ENCODE results near the gene ITPKA. TPM values are rescaled to one million over a fixed set of nuclear protein-coding genes. Genes with fewer than 3 reads are reported as not detected.

Gene ITPKA
- total RNA-seq, 1 donor from 2014 or later, result 2.1 TPM

- intact Hi-C loops (cut with micrococcal nuclease), result no loop called here
Observed at GRCh38 chr15:41505776-41506175, 12.1 kb downstream of the ITPKA start.

GRCh38 chr15:41506796-41507341 is 13.2 kb downstream of the ITPKA start:
- intact Hi-C loops (cut with micrococcal nuclease), result loop anchor here (1.0 kb wide), 1 partner anchor 41 kb away; no protein-coding TSS in a partner anchor

- intact Hi-C loops (cut with micrococcal nuclease), result loop anchor here (1.0 kb wide), 1 partner anchor 42 kb away; no protein-coding TSS in a partner anchor
Observed at GRCh38 chr15:41507820-41508290, 14.2 kb downstream of the ITPKA start.

- intact Hi-C loops (cut with micrococcal nuclease), result no loop called here
Observed at GRCh38 chr15:41510728-41511127, 17.1 kb downstream of the ITPKA start.

- intact Hi-C loops (cut with micrococcal nuclease), result no loop called here
Observed at GRCh38 chr15:41511331-41511898, 17.7 kb downstream of the ITPKA start.

- intact Hi-C loops (cut with micrococcal nuclease), result loop anchor here (1.0 to 2.0 kb wide), 2 partner anchors 10 to 19 kb away; partner anchors contain the start of gene ITPKA
Observed at GRCh38 chr15:41511899-41512369, 18.3 kb downstream of the ITPKA start.

GRCh38 chr15:41512512-41512939 is 18.9 kb downstream of the ITPKA start:
- intact Hi-C loops (cut with micrococcal nuclease), result loop anchor here (1.0 to 2.0 kb wide), 2 partner anchors 10 to 20 kb away; partner anchors contain the start of gene ITPKA

GRCh38 chr15:41512940-41513505 is 19.3 kb downstream of the ITPKA start:
- intact Hi-C loops (cut with micrococcal nuclease), result loop anchor here (1.0 to 2.0 kb wide), 2 partner anchors 11 to 20 kb away; partner anchors contain the start of gene ITPKA

GRCh38 chr15:41513506-41514227 is 20.0 kb downstream of the ITPKA start, which contains the start of gene LTK:
Gene LTK (minus strand): TSS chr15:41513827. CDS start chr15:41513709, 118 bp downstream.
- intact Hi-C loops (cut with micrococcal nuclease), result loop anchor here (2.0 kb wide), 1 partner anchor 21 kb away; the partner anchor contains the start of gene ITPKA

- intact Hi-C loops (cut with micrococcal nuclease), result no loop called here
Observed at GRCh38 chr15:41517895-41518449, 24.3 kb downstream of the ITPKA start.

GRCh38 chr15:41520636-41521035 is 27.0 kb downstream of the ITPKA start:
- intact Hi-C loops (cut with micrococcal nuclease), result no loop called here

- intact Hi-C loops (cut with micrococcal nuclease), result no loop called here
Observed at GRCh38 chr15:41521614-41522013, 27.9 kb downstream of the ITPKA start.

GRCh38 chr15:41523097-41523496 is 29.4 kb downstream of the ITPKA start:
- intact Hi-C loops (cut with micrococcal nuclease), result no loop called here

GRCh38 chr15:41530363-41530956 is 36.8 kb downstream of the ITPKA start:
- intact Hi-C loops (cut with micrococcal nuclease), result no loop called here

GRCh38 chr15:41535544-41535943 is 41.9 kb downstream of the ITPKA start:
- intact Hi-C loops (cut with micrococcal nuclease), result no loop called here

GRCh38 chr15:41536866-41537265 is 43.2 kb downstream of the ITPKA start:
- intact Hi-C loops (cut with micrococcal nuclease), result no loop called here

GRCh38 chr15:41543521-41543870 is 49.8 kb downstream of the ITPKA start:
- intact Hi-C loops (cut with micrococcal nuclease), result loop anchor here (5.0 to 10.0 kb wide), 2 partner anchors 429 to 731 kb away; partner anchors contain the start of genes EHD4, GANC and TMEM87A

GRCh38 chr15:41544650-41545015 is 51.0 kb downstream of the ITPKA start:
- intact Hi-C loops (cut with micrococcal nuclease), result loop anchor here (1.0 to 10.0 kb wide), 8 partner anchors 13 to 730 kb away; partner anchors contain the start of genes CHP1, EHD4, GANC and NDUFAF1

GRCh38 chr15:41545218-41545617 is 51.5 kb downstream of the ITPKA start:
- intact Hi-C loops (cut with micrococcal nuclease), result loop anchor here (10.0 kb wide), 1 partner anchor 730 kb away; the partner anchor contains the start of genes GANC and TMEM87A

Data from T-helper 1 cell treated with Interleukin-12 subunit alpha and Interleukin-12 subunit beta and Interleukin-4 antibody, amounts not matched to agents 30 ng/mL and 1 ng/mL, for 36 hours (primary cell).